Measurements from ENCODE around the gene MAML3.
A peak's percentile ranks its signal among the peaks of the same experiment; 100 is the strongest.

Gene MAML3

GRCh38 chr4:139735381-139736273 lies 418.4 kb downstream of the MAML3 start:
- no peak for TF ChIP-seq CTCF (IDR thresholded peaks at IDR 0.05; ENCODE audit: low read length, missing control alignments)
- DNase-seq (ENCODE audit: low read depth): no peak
- peak overlapping the region; percentile 49 for H3K4me3 ChIP-seq (replicated peaks; ENCODE audit: low read depth, low read length)

GRCh38 chr4:139734875-139735380 lies 419.1 kb downstream of the MAML3 start:
- TF ChIP-seq CTCF (IDR thresholded peaks at IDR 0.05; ENCODE audit: low read length, missing control alignments): peak; percentile 43
- peak; percentile 88 for DNase-seq (ENCODE audit: low read depth)

GRCh38 chr4:139734201-139734874 lies 419.6 kb downstream of the MAML3 start:
- peak overlapping the region; percentile 49 for H3K4me3 ChIP-seq (replicated peaks; ENCODE audit: low read depth, low read length)
- TF ChIP-seq CTCF (IDR thresholded peaks at IDR 0.05; ENCODE audit: low read length, missing control alignments): no peak

More at GRCh38 chr4:139734875-139735380, 419.1 kb downstream of the MAML3 start:
- peak overlapping the region; percentile 49 for H3K4me3 ChIP-seq (replicated peaks; ENCODE audit: low read depth, low read length)

GRCh38 chr4:139732991-139733570 lies 420.9 kb downstream of the MAML3 start:
- H3K4me3 ChIP-seq (replicated peaks; ENCODE audit: low read depth, low read length): no peak overlapping the region
- DNase-seq (ENCODE audit: low read depth): no peak
- TF ChIP-seq CTCF (IDR thresholded peaks at IDR 0.05; ENCODE audit: low read length, missing control alignments): no peak

More at GRCh38 chr4:139734201-139734874, 419.6 kb downstream of the MAML3 start:
- DNase-seq (ENCODE audit: low read depth): peak; percentile 89

GRCh38 chr4:139728840-139729239 lies 425.1 kb downstream of the MAML3 start:
- no peak overlapping the region for H3K4me3 ChIP-seq (replicated peaks; ENCODE audit: low read depth, low read length)
- DNase-seq (ENCODE audit: low read depth): no peak
- TF ChIP-seq CTCF (IDR thresholded peaks at IDR 0.05; ENCODE audit: low read length, missing control alignments): no peak

GRCh38 chr4:139728146-139728545 lies 425.8 kb downstream of the MAML3 start:
- TF ChIP-seq CTCF (IDR thresholded peaks at IDR 0.05; ENCODE audit: low read length, missing control alignments): no peak
- DNase-seq (ENCODE audit: low read depth): no peak
- no peak overlapping the region for H3K4me3 ChIP-seq (replicated peaks; ENCODE audit: low read depth, low read length)
